Left renal cortex interstitium (tissue), 4 donors: Measurements from ENCODE around the gene DCUN1D3. TPM values are rescaled to one million over a fixed set of nuclear protein-coding genes. Genes with fewer than 3 reads are reported as not detected.
"Not testable (repeated sequence)": the region's sequence is repeated elsewhere in the genome, so short reads cannot be mapped to it uniquely, and the experiment has no call there.

Experiments used
- DNase-seq, 4 donors: peaks; one replicate each; pipeline ENCODE4 v3.0.0-alpha.2; 2013; ENCODE audit warnings: low read depth in 4 of 4, low spot score in 2 of 4, missing footprints in 1 of 4
- polyA plus RNA-seq, 4 donors: library from polyadenylated mRNA; unstranded; fragments of 120-200 nt; gene quantifications; one replicate each; pipeline ENCODE4 v1.2.1, GENCODE V29; 2013; ENCODE audit not compliant: insufficient read length in 4 of 4

The DCUN1D3 gene
- polyA plus RNA-seq = 10 to 100 TPM in 2 of 4 donors, 1 to 10 TPM in 2; 7.5 to 11.7 (median 10.0) TPM

DNA sequence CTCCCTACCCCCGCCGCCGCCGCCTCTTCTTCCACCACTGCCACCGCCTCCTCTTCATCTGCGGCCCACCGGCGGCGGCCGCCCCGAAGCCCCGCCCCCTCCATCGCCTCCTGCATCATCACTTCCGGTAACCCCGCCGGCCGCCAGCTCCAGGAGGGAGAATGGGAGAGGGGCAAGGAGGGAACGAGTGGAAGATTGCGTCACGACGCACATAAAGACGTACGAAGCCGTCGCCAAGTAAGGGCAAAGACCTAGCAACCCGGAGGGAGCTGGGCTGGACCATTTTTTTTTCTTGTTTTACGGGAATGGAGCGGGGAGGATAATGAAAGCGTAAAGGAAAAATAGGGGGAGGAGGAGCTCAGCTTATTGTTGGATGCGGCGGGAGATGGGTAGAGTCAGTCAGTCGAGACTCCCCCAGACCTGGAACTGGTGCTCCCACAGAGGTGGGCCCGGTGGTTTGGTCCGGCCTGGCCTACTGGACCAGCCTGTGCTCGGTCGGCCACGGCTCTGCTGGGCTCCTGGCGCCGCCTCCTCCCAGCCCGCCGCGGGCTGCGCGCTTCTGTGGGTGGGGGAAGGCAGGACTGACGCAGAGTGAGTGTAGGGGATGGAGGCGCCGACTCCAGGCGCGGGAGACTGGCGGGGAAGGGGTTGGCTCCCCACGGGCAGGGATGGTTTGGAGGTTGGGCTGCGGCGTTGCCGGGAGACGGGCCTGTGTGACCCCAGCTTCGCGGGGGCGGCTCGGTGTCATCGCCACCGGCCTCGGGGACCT, at the start of gene DCUN1D3, which contains the start of gene LYRM1:
DCUN1D3 (minus strand) TSS at position 60 of the 769 bp plus-strand sequence. CDS start 37,820 bp downstream, outside the sequence.
LYRM1 (plus strand) TSS at position 473 of the 769 bp plus-strand sequence. CDS start 14,785 bp downstream, outside the sequence.
- DNase-seq = peak; percentile 97 to 99 (median 98)

- DNase-seq = no peak
These were observed 49.5 kb upstream of the DCUN1D3 start for GRCh38 chr16:20949660-20950059.

- no peak for DNase-seq
These were observed 48.3 kb upstream of the DCUN1D3 start for GRCh38 chr16:20948444-20948843.

GRCh38 chr16:20946015-20946629, 46.0 kb upstream of the DCUN1D3 start:
- DNase-seq = no peak

- not testable (repeated sequence) for DNase-seq
These were observed 45.4 kb upstream of the DCUN1D3 start for GRCh38 chr16:20945575-20945875.

- DNase-seq = no peak
These were observed 44.9 kb upstream of the DCUN1D3 start for GRCh38 chr16:20944861-20945574.

GRCh38 chr16:20942256-20942655, 42.1 kb upstream of the DCUN1D3 start:
- no peak for DNase-seq

- DNase-seq = no peak
These were observed 41.4 kb upstream of the DCUN1D3 start for GRCh38 chr16:20941636-20941926.

DNA sequence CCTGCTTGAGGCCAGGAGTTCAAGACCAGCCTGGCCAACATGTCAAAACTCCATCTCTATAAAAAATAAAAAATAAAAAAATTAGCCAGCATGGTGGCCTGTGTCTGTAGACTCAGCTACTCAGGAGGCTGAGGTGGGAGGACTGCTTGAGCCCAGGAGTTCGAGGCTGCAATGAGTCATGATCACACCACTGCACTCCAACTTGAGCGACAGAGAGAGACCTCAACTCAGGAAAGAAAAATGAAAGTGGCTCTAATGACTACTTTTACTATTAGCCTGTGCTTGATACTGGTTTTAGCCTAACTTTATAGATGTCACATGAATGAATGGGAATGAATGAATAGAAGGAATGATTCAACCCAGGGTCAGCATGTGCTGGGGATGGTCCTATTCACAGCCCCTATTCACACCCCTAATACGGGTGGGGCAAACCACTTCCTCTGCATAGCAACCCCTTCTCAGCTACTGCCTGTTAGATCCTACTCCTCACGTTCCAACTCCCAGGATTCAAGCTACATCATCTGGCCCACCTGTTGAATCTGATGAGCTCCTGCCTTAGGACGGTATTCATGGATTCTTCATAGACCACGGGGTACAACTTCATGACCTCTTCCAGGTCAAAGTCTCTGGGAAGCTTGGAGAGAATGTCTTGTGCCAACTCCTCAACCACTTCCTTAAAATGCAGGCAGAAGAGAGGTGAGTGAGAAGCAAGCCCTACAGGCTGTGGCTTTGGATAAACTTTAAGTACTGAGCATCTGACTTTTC, 40.9 kb upstream of the DCUN1D3 start:
- no peak for DNase-seq

GRCh38 chr16:20939611-20940010, 39.5 kb upstream of the DCUN1D3 start:
- no peak for DNase-seq

GRCh38 chr16:20938426-20938825, 38.3 kb upstream of the DCUN1D3 start:
- DNase-seq = no peak

DNA sequence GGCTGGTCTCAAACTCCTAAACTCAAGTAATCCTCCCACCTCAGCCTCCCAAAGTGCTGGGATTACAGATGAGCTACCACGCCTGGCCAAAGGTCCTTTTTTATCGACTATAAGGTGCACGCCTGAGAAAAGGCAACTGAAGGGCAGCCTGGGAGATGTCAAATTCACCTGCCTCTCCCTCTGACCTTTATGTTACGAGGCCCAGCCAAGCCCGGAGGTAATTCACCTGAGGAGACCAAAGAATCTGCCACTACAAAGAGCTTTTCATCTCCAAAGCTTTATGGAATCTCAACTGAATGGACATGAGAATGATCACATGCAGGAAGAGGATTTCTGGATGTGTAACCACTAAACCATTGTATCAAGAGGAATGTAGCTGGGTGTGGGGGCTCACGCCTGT, 37.6 kb upstream of the DCUN1D3 start:
- DNase-seq = no peak

DNA sequence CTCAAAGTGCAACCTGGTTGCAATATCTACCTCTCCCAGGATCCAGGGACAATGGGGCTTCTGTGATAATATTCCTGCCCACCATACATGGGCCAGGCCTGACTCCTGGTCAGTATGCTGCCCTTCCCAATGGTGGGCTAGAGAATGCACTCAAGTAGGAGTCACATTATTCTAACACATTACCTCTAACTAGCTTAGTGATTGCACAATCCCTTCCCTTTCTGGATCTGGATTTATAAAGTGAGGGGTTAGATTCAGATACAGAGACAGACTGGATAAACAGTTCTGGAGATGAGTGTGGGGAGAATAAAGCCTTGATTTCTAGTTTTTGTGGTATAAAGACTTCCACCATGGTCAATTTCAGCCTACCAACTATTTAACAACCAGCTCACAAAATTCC, 33.4 kb upstream of the DCUN1D3 start:
- DNase-seq = no peak

- DNase-seq = no peak
These were observed 31.0 kb upstream of the DCUN1D3 start for GRCh38 chr16:20931066-20931600.

- DNase-seq = no peak
These were observed 30.2 kb upstream of the DCUN1D3 start for GRCh38 chr16:20930365-20930690.

GRCh38 chr16:20929676-20930364, 29.7 kb upstream of the DCUN1D3 start:
- DNase-seq = not testable (repeated sequence)

DNA sequence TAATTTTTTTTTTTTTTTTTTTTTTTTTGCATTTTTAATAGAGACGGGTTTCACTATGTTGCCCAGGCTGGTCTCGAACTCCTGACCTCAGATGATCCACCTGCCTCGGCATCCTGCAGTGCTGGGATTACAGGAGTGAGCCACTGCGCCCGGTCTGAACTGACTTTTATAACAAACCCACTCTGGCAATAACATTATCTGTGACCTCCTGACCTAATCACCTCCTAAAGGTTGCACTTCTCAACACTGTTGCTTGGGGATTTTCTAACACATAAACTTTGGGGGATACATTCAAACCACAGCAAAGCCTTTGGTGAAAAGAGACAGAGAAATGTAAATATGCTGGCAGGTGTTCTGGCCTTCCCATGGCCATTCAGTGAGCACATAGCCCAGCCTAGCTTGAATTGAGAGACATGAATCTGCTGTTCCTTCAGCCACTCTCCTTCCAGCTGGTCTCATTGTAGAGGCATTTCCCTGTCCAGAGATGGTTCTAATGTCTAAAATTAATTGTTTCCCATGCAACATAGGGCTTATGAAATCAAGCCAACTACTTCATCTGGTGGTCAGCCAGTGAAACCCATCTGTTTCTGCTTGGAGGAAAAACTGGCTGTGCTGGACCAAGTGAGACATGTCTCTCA, 28.7 kb upstream of the DCUN1D3 start:
- no peak for DNase-seq

GRCh38 chr16:20925751-20926150, 25.6 kb upstream of the DCUN1D3 start:
- DNase-seq = no peak

GRCh38 chr16:20923876-20924275, 23.7 kb upstream of the DCUN1D3 start:
- DNase-seq = no peak

DNA sequence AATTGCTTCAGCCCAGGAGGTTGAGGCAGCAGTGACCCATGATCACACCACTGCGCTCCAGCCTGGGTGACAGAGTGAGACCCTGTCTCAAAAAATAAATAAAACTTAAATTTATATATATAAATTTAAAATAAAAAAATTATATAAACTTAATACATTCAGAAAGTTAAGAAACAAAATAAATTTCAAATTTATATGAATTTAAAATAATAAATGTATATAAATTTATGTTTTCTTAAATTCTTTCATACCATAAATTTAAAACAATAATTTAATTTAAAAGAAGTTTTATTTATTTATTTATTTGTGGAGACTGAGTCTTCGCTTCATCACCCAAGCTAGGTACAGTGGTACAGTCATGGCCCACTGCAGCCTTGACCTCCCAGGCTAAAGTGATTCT, 20.6 kb upstream of the DCUN1D3 start:
- DNase-seq = no peak
